WTC11 (cell line): ENCODE measurements around the gene CDPF1. TPM values are rescaled to one million over a fixed set of nuclear protein-coding genes. Genes with fewer than 3 reads are reported as not detected.

Source experiments
- ATAC-seq: fragments of 200-7000 bp; cut with Tn5 transposase; 2 replicates; pipeline ENCODE4 v1.10.0; 2021; ENCODE audit warnings: mild to moderate bottlenecking, moderate library complexity
- CTCF ChIA-PET: fragments of 300-600 bp; sonication (Branson Sonifier 250); formaldehyde crosslinking; loops from one replicate; lab custom pipeline; 2021; ENCODE audit warnings: antibody characterized with exemption; lab: Charles Lee
- POLR2A ChIA-PET: fragments of 350-600 bp; sonication (Branson Sonifier 250); formaldehyde crosslinking; loops from one replicate; lab custom pipeline; 2021; ENCODE audit warnings: antibody characterized with exemption; lab: Charles Lee
- DNase-seq: peaks from one replicate; pipeline ENCODE4 v3.0.0; 2021; ENCODE audit warnings: low spot score
- H3K27ac Mint-ChIP-seq: 2 replicates; pipeline ENCODE4 v1.8.0; 2021; ENCODE audit warnings: mixed read lengths
- H3K27me3 Mint-ChIP-seq: 2 replicates; pipeline ENCODE4 v1.8.0; 2021; ENCODE audit warnings: low read depth, mild to moderate bottlenecking, moderate library complexity, mixed read lengths
- H3K36me3 Mint-ChIP-seq: 2 replicates; pipeline ENCODE4 v1.8.0; 2021; ENCODE audit warnings: mixed read lengths
- H3K4me1 Mint-ChIP-seq: 2 replicates; pipeline ENCODE4 v1.8.0; 2022; ENCODE audit warnings: mixed read lengths
- H3K4me3 Mint-ChIP-seq: 2 replicates; pipeline ENCODE4 v1.8.0; 2021; ENCODE audit warnings: mild to moderate bottlenecking, moderate library complexity, mixed read lengths
- H3K9me3 Mint-ChIP-seq: 2 replicates; pipeline ENCODE4 v1.8.0; 2021; ENCODE audit warnings: mixed read lengths
- CREM ChIP-seq: sonication (generic); formaldehyde crosslinking; IDR thresholded peaks from 2 replicates; pipeline ENCODE4 v1.8.1; 2022; ENCODE audit warnings: mild to moderate bottlenecking, missing genetic modification reagents, moderate library complexity
- ELF4 ChIP-seq: sonication (generic); formaldehyde crosslinking; IDR thresholded peaks from 2 replicates; pipeline ENCODE4 v1.8.1; 2022; ENCODE audit warnings: low read depth, mild to moderate bottlenecking, moderate library complexity, missing genetic modification reagents
- ETV6 ChIP-seq: sonication (generic); formaldehyde crosslinking; IDR thresholded peaks from 2 replicates; pipeline ENCODE4 v1.8.1; 2022; ENCODE audit warnings: mild to moderate bottlenecking, missing genetic modification reagents
- FOXK1 ChIP-seq: sonication (generic); formaldehyde crosslinking; IDR thresholded peaks from 2 replicates; pipeline ENCODE4 v1.8.0; 2022; ENCODE audit warnings: mild to moderate bottlenecking, moderate library complexity, missing genetic modification reagents
- GTF2I ChIP-seq: fragments of 250-450 bp; sonication (Bioruptor Pico); conservative IDR thresholded peaks from 2 replicates; pipeline ENCODE4 v1.4.0; 2021; ENCODE audit warnings: mild to moderate bottlenecking
- HMGA2 ChIP-seq: fragments of 250-450 bp; sonication (Bioruptor Pico); IDR thresholded peaks from 2 replicates; pipeline ENCODE4 v1.4.0; 2021; ENCODE audit warnings: mild to moderate bottlenecking, moderate library complexity
- JAZF1 ChIP-seq: fragments of 250-450 bp; sonication (Bioruptor Pico); IDR thresholded peaks from 2 replicates; pipeline ENCODE4 v1.9.0; 2021; ENCODE audit warnings: moderate library complexity, mild to moderate bottlenecking, inconsistent platforms
- NFE2L1 ChIP-seq: sonication (generic); formaldehyde crosslinking; IDR thresholded peaks from 2 replicates; pipeline ENCODE4 v1.8.1; 2023; ENCODE audit warnings: missing genetic modification reagents
- SMAD3 ChIP-seq: sonication (generic); formaldehyde crosslinking; IDR thresholded peaks from 2 replicates; pipeline ENCODE4 v1.8.0; 2022; ENCODE audit warnings: missing genetic modification reagents, mild to moderate bottlenecking, borderline replicate concordance
- TCF7 ChIP-seq: sonication (generic); formaldehyde crosslinking; IDR thresholded peaks from 2 replicates; pipeline ENCODE4 v1.8.0; 2022; ENCODE audit warnings: mild to moderate bottlenecking, low read depth, missing genetic modification reagents, moderate library complexity
- TEAD1 ChIP-seq: sonication (generic); formaldehyde crosslinking; IDR thresholded peaks from 2 replicates; pipeline ENCODE4 v1.8.0; 2022; ENCODE audit warnings: mild to moderate bottlenecking, missing genetic modification reagents
- ZNF219 ChIP-seq: sonication (generic); formaldehyde crosslinking; IDR thresholded peaks from 2 replicates; pipeline ENCODE4 v1.8.0; 2023; ENCODE audit warnings: missing genetic modification reagents, mild to moderate bottlenecking, borderline replicate concordance
- ZNF232 ChIP-seq: sonication (generic); formaldehyde crosslinking; IDR thresholded peaks from 2 replicates; pipeline ENCODE4 v1.8.0; 2022; ENCODE audit warnings: mild to moderate bottlenecking, missing genetic modification reagents
- ZNF317 ChIP-seq: sonication (generic); formaldehyde crosslinking; IDR thresholded peaks from 2 replicates; pipeline ENCODE4 v1.8.1; 2023; ENCODE audit warnings: low read depth, mild to moderate bottlenecking, moderate library complexity, missing genetic modification reagents, borderline replicate concordance
- total RNA-seq: library from RNA; stranded (reverse); gene quantifications from 3 replicates; pipeline ENCODE4 v1.2.3, GENCODE V29; 2021
- TF ChIP-seq, protein P1 (sequence below): fragments of 250-450 bp; sonication (Bioruptor Pico); IDR thresholded peaks from 2 replicates; pipeline ENCODE4 v1.9.0; 2021; ENCODE audit warnings: mild to moderate bottlenecking, borderline replicate concordance
- TF ChIP-seq, protein P2 (sequence below): sonication (generic); formaldehyde crosslinking; IDR thresholded peaks from 2 replicates; pipeline ENCODE4 v1.8.0; 2023; ENCODE audit warnings: missing genetic modification reagents, mild to moderate bottlenecking, borderline replicate concordance
- TF ChIP-seq, protein P3 (sequence below): sonication (generic); formaldehyde crosslinking; IDR thresholded peaks from 2 replicates; pipeline ENCODE4 v1.8.1; 2022; ENCODE audit warnings: mild to moderate bottlenecking, missing genetic modification reagents, moderate library complexity, borderline replicate concordance
- TF ChIP-seq, protein P4 (sequence below): sonication (generic); formaldehyde crosslinking; IDR thresholded peaks from 2 replicates; pipeline ENCODE4 v1.8.1; 2023; ENCODE audit warnings: mild to moderate bottlenecking, missing genetic modification reagents
- TF ChIP-seq, protein P5 (sequence below): fragments of 250-450 bp; sonication (Bioruptor Pico); IDR thresholded peaks from 2 replicates; pipeline ENCODE4 v1.9.0; 2021; ENCODE audit warnings: moderate library complexity, mild to moderate bottlenecking, inconsistent platforms, borderline replicate concordance

CDPF1 gene
- total RNA-seq, 1 experiment from 2014 or later = 11.5 TPM

DNA sequence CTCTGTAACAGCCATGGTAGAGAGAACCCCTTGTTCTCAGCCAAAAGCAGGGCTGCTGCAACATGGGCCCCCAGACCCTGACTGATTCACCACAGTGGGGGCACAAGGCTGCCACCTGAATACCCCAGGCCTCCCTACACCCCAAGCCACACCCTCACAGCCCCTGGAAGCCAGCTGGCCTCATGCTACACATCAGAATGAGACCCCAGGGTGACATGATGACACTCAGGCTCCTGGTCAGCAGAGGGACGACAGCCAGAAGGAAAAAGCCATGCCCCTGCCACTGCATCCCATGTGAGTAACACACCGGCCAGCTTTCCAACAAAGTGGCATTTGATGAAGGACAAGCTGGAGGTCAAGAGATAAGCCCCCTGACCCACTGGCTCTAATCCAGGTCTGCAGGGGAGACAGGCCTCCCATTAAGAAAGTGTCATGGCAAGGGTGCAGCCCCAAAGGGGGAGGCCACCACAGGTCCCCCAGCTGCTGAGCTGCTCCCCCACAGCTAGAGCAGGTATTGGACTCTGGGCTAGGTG is 2.6 kb downstream of the CDPF1 start (continued):
- TF ChIP-seq, protein P1, sequence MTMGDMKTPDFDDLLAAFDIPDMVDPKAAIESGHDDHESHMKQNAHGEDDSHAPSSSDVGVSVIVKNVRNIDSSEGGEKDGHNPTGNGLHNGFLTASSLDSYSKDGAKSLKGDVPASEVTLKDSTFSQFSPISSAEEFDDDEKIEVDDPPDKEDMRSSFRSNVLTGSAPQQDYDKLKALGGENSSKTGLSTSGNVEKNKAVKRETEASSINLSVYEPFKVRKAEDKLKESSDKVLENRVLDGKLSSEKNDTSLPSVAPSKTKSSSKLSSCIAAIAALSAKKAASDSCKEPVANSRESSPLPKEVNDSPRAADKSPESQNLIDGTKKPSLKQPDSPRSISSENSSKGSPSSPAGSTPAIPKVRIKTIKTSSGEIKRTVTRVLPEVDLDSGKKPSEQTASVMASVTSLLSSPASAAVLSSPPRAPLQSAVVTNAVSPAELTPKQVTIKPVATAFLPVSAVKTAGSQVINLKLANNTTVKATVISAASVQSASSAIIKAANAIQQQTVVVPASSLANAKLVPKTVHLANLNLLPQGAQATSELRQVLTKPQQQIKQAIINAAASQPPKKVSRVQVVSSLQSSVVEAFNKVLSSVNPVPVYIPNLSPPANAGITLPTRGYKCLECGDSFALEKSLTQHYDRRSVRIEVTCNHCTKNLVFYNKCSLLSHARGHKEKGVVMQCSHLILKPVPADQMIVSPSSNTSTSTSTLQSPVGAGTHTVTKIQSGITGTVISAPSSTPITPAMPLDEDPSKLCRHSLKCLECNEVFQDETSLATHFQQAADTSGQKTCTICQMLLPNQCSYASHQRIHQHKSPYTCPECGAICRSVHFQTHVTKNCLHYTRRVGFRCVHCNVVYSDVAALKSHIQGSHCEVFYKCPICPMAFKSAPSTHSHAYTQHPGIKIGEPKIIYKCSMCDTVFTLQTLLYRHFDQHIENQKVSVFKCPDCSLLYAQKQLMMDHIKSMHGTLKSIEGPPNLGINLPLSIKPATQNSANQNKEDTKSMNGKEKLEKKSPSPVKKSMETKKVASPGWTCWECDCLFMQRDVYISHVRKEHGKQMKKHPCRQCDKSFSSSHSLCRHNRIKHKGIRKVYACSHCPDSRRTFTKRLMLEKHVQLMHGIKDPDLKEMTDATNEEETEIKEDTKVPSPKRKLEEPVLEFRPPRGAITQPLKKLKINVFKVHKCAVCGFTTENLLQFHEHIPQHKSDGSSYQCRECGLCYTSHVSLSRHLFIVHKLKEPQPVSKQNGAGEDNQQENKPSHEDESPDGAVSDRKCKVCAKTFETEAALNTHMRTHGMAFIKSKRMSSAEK (CRISPR knock-in tag) = no peak

DNA sequence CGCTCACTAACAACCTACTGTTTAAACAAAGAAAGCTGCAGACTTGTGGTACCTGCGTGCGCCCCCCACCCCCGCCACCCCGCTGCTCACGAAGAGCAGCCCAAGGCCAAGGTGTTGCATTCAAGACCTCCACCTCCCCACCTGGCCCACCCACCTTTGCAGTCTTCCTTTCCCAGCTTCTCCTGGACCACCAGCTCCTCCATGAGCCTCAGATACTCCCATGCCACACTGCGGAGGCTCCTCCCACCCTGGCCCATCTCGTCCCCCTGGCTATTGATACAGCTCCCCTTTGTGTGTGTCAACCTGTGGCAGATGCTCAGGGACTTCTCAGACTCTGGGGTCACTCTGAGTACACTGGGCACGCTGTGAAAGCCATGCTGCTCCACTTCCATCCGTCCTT is 3.9 kb downstream of the CDPF1 start:
- DNase-seq = no peak
- Mint-ChIP-seq H3K27ac (no peak overlapping the region), H3K36me3 (peaks cover 4% of the 10 kb centered on the region; the same call in 1 of the 2 replicates), H3K9me3 (no peaks in the 10 kb centered on the region), H3K27me3 (peaks cover 4% of the 10 kb centered on the region), H3K4me3 (no peak overlapping the region), H3K4me1 (peaks cover 6% of the 10 kb centered on the region)
- TF ChIP-seq ELF4 (CRISPR knock-in tag) (no peak), TEAD1 (no peak), ZNF232 (CRISPR knock-in tag) (no peak), JAZF1 (CRISPR knock-in tag) (no peak), FOXK1 (CRISPR knock-in tag) (no peak)
- TF ChIP-seq, protein P2, sequence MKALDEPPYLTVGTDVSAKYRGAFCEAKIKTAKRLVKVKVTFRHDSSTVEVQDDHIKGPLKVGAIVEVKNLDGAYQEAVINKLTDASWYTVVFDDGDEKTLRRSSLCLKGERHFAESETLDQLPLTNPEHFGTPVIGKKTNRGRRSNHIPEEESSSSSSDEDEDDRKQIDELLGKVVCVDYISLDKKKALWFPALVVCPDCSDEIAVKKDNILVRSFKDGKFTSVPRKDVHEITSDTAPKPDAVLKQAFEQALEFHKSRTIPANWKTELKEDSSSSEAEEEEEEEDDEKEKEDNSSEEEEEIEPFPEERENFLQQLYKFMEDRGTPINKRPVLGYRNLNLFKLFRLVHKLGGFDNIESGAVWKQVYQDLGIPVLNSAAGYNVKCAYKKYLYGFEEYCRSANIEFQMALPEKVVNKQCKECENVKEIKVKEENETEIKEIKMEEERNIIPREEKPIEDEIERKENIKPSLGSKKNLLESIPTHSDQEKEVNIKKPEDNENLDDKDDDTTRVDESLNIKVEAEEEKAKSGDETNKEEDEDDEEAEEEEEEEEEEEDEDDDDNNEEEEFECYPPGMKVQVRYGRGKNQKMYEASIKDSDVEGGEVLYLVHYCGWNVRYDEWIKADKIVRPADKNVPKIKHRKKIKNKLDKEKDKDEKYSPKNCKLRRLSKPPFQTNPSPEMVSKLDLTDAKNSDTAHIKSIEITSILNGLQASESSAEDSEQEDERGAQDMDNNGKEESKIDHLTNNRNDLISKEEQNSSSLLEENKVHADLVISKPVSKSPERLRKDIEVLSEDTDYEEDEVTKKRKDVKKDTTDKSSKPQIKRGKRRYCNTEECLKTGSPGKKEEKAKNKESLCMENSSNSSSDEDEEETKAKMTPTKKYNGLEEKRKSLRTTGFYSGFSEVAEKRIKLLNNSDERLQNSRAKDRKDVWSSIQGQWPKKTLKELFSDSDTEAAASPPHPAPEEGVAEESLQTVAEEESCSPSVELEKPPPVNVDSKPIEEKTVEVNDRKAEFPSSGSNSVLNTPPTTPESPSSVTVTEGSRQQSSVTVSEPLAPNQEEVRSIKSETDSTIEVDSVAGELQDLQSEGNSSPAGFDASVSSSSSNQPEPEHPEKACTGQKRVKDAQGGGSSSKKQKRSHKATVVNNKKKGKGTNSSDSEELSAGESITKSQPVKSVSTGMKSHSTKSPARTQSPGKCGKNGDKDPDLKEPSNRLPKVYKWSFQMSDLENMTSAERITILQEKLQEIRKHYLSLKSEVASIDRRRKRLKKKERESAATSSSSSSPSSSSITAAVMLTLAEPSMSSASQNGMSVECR (CRISPR knock-in tag) = no peak
- TF ChIP-seq, protein P3, sequence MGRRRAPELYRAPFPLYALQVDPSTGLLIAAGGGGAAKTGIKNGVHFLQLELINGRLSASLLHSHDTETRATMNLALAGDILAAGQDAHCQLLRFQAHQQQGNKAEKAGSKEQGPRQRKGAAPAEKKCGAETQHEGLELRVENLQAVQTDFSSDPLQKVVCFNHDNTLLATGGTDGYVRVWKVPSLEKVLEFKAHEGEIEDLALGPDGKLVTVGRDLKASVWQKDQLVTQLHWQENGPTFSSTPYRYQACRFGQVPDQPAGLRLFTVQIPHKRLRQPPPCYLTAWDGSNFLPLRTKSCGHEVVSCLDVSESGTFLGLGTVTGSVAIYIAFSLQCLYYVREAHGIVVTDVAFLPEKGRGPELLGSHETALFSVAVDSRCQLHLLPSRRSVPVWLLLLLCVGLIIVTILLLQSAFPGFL (CRISPR knock-in tag) = no peak
- TF ChIP-seq, protein P4, sequence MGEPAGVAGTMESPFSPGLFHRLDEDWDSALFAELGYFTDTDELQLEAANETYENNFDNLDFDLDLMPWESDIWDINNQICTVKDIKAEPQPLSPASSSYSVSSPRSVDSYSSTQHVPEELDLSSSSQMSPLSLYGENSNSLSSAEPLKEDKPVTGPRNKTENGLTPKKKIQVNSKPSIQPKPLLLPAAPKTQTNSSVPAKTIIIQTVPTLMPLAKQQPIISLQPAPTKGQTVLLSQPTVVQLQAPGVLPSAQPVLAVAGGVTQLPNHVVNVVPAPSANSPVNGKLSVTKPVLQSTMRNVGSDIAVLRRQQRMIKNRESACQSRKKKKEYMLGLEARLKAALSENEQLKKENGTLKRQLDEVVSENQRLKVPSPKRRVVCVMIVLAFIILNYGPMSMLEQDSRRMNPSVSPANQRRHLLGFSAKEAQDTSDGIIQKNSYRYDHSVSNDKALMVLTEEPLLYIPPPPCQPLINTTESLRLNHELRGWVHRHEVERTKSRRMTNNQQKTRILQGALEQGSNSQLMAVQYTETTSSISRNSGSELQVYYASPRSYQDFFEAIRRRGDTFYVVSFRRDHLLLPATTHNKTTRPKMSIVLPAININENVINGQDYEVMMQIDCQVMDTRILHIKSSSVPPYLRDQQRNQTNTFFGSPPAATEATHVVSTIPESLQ = no peak
- no peak for ATAC-seq
- CTCF ChIA-PET = interaction anchor here (1.2 kb wide), 1 partner anchor 251 kb away, joined by 6 read pairs; no protein-coding TSS in a partner anchor
- POLR2A ChIA-PET = no interaction called here

DNA sequence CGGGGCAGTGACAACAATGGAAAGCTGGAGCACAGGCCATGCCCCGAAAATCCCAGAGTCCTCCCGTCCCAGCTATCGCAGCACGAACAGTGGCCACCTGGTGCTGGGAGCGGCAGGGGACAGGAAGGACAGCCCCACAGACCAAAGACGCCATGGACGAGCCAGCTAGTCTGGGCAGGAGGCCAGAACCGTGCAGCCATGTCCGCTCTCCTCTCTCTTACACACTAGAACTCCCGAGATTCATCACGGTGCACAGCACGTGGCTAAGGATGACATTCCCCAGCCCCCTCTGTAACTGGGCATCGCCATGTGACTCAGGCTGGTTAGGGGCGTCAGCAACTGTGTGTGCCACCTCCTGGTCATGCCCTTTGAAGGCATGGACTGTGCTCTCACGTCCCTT is 4.6 kb downstream of the CDPF1 start:
- Mint-ChIP-seq H3K4me1 (peaks cover 3% of the 10 kb centered on the region; the same call in 1 of the 2 replicates), H3K9me3 (no peaks in the 10 kb centered on the region), H3K36me3 (peaks cover 4% of the 10 kb centered on the region; the same call in 1 of the 2 replicates), H3K27me3 (no peaks in the 10 kb centered on the region), H3K4me3 (no peak overlapping the region), H3K27ac (no peak overlapping the region)
- DNase-seq (no peak), ATAC-seq (no peak)
- POLR2A ChIA-PET = interaction anchor here (0.6 kb wide), 1 partner anchor 23 kb away, joined by 4 read pairs; the partner anchor contains the start of gene TTC38
- CTCF ChIA-PET = interaction anchor here (1.2 kb wide), 1 partner anchor 251 kb away, joined by 6 read pairs; no protein-coding TSS in a partner anchor
- TF ChIP-seq TCF7 (no peak), ZNF219 (no peak), NFE2L1 (no peak), ETV6 (CRISPR knock-in tag) (no peak), GTF2I (CRISPR knock-in tag) (no peak), CREM (no peak), HMGA2 (no peak), SMAD3 (CRISPR knock-in tag) (no peak), ZNF317 (CRISPR knock-in tag) (no peak), ELF4 (CRISPR knock-in tag) (no peak)
- TF ChIP-seq, protein P3 (CRISPR knock-in tag) = no peak
- TF ChIP-seq, protein P5, sequence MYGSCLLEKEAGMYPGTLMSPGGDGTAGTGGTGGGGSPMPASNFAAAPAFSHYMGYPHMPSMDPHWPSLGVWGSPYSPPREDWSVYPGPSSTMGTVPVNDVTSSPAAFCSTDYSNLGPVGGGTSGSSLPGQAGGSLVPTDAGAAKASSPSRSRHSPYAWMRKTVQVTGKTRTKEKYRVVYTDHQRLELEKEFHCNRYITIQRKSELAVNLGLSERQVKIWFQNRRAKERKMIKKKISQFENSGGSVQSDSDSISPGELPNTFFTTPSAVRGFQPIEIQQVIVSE (CRISPR knock-in tag) = no peak
